HG02852 (cell line): ENCODE data around the gene DHX34.

Experiments used
- ATAC-seq: cut with Tn5 transposase; IDR thresholded peaks from one replicate; pipeline ENCODE4 v1.9.1; 2021; ENCODE audit warnings: mild to moderate bottlenecking, moderate library complexity; ENCODE audit not compliant: unreplicated experiment

The DHX34 gene

DNA sequence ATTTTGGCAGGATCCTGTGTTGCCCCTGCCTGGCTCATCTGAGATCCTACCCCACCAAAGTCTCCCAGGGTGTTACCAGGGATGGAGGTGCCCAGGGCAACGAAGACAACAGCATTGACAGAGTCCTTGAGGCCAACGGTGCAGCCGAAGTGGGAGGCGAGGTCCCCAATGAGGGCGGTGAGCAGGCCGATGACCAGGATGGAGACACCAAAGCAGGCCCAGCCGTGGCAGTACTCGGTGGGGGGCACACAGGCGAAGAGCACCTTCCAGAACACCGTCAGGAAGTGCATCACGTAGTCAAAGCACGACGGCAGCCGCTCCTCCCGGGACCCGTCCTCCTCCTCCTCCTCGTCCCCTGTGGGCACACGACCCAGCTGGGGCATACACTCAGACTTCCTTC is 83.0 kb downstream of the DHX34 start:
- ATAC-seq: no peak
